ENCODE measurements around the gene BRSK2. TPM values are rescaled to one million over a fixed set of nuclear protein-coding genes. Genes with fewer than 3 reads are reported as not detected.
A peak's percentile ranks its signal among the peaks of the same experiment; 100 is the strongest.

BRSK2 gene
- total and polyA plus RNA-seq, 4 donors, result 14.1 to 106 (median 56.8) TPM

DNA sequence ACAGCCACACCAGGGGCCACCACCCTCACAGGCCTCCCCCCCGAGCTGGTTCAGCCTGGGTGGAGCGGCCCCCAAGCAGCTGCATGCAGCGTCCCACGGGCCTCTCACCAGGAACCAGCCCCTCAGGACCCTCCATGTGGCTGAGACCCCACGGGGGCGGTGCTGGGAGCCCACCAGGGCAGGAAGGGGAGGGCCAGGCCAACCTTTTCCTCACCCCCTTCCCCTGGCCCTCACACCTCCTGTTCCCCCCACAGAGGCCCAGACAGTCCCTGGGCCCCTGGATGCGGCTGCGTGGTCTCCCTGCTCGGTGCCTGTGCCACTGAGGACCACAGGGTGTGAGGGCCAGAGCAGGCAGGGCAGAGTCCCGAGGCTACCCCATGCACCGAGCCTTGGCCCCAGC is 50.3 kb downstream of the BRSK2 start:
- H3K9me3 ChIP-seq (ENCODE audit: control insufficient read depth, insufficient read depth, low read length), result no peaks in the 10 kb centered on the region
- no peaks in the 10 kb centered on the region for H3K27me3 ChIP-seq (ENCODE audit: control insufficient read depth, insufficient read depth, low read length)
- WGBS (ENCODE audit: insufficient coverage), result 100% methylated on average over 11 of the region's 11 CpGs
- no peak for DNase-seq (ENCODE audit: low read depth in 4 of 6, low spot score in 6 of 6)
- peaks cover 34% of the 10 kb centered on the region for H3K4me1 ChIP-seq (ENCODE audit: control insufficient read depth, insufficient read depth, low read length)
- no peak overlapping the region for H3K27ac ChIP-seq (ENCODE audit: low read depth, low read length)
- peaks cover 85% of the 10 kb centered on the region for H3K36me3 ChIP-seq (ENCODE audit: control insufficient read depth, insufficient read depth, low read length)
- no peak overlapping the region for H3K4me3 ChIP-seq (ENCODE audit: low read depth, low read length)

DNA sequence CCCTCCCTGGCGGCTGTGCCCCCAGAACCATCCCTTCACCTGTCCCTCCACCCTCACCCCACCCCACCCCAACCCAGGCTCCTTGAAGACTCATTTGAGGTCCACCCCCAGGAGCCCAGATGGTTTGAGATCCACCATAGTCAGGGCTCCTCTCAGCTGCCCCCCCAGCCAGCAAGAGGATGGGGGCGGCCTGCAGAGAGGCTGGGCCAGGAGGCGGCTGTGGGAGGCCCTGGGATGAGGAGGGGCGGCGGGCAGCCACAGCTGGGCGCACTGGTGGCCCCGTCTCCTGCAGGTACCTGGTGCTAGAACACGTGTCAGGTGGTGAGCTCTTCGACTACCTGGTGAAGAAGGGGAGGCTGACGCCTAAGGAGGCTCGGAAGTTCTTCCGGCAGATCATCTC is 50.8 kb downstream of the BRSK2 start:
- peaks cover 33% of the 10 kb centered on the region for H3K4me1 ChIP-seq (ENCODE audit: control insufficient read depth, insufficient read depth, low read length)
- 97% methylated on average over 7 of the region's 12 CpGs for WGBS (ENCODE audit: insufficient coverage)
- no peak overlapping the region for H3K4me3 ChIP-seq (ENCODE audit: low read depth, low read length)
- no peaks in the 10 kb centered on the region for H3K9me3 ChIP-seq (ENCODE audit: control insufficient read depth, insufficient read depth, low read length)
- no peak overlapping the region for H3K27ac ChIP-seq (ENCODE audit: low read depth, low read length)
- H3K36me3 ChIP-seq (ENCODE audit: control insufficient read depth, insufficient read depth, low read length), result peaks cover 89% of the 10 kb centered on the region
- H3K27me3 ChIP-seq (ENCODE audit: control insufficient read depth, insufficient read depth, low read length), result no peaks in the 10 kb centered on the region
- DNase-seq (ENCODE audit: low read depth in 4 of 6, low spot score in 6 of 6), result no peak

- peak in 5 of 6 donors; percentile 18 to 83 (median 48) for DNase-seq (ENCODE audit: low read depth in 4 of 6, low spot score in 6 of 6)
- Histone ChIP-seq H3K27me3 (ENCODE audit: control insufficient read depth, insufficient read depth, low read length) (no peaks in the 10 kb centered on the region), H3K9me3 (ENCODE audit: control insufficient read depth, insufficient read depth, low read length) (no peaks in the 10 kb centered on the region), H3K27ac (ENCODE audit: low read depth, low read length) (no peak overlapping the region), H3K4me1 (ENCODE audit: control insufficient read depth, insufficient read depth, low read length) (peaks cover 19% of the 10 kb centered on the region), H3K36me3 (ENCODE audit: control insufficient read depth, insufficient read depth, low read length) (peaks cover 92% of the 10 kb centered on the region), H3K4me3 (ENCODE audit: low read depth, low read length) (no peak overlapping the region)
- 23% methylated on average over 4 of the region's 9 CpGs for WGBS (ENCODE audit: insufficient coverage)
These were observed 52.4 kb downstream of the BRSK2 start for GRCh38 chr11:1442163-1442562.

- no peaks in the 10 kb centered on the region for H3K27me3 ChIP-seq (ENCODE audit: control insufficient read depth, insufficient read depth, low read length)
- no peak overlapping the region for H3K27ac ChIP-seq (ENCODE audit: low read depth, low read length)
- H3K36me3 ChIP-seq (ENCODE audit: control insufficient read depth, insufficient read depth, low read length), result peaks cover 92% of the 10 kb centered on the region
- WGBS (ENCODE audit: insufficient coverage), result 96% methylated on average over 22 of the region's 28 CpGs
- H3K9me3 ChIP-seq (ENCODE audit: control insufficient read depth, insufficient read depth, low read length), result no peaks in the 10 kb centered on the region
- DNase-seq (ENCODE audit: low read depth in 4 of 6, low spot score in 6 of 6), result no peak
- H3K4me1 ChIP-seq (ENCODE audit: control insufficient read depth, insufficient read depth, low read length), result peaks cover 12% of the 10 kb centered on the region
- no peak overlapping the region for H3K4me3 ChIP-seq (ENCODE audit: low read depth, low read length)
These were observed 53.2 kb downstream of the BRSK2 start for GRCh38 chr11:1442807-1443366.

DNA sequence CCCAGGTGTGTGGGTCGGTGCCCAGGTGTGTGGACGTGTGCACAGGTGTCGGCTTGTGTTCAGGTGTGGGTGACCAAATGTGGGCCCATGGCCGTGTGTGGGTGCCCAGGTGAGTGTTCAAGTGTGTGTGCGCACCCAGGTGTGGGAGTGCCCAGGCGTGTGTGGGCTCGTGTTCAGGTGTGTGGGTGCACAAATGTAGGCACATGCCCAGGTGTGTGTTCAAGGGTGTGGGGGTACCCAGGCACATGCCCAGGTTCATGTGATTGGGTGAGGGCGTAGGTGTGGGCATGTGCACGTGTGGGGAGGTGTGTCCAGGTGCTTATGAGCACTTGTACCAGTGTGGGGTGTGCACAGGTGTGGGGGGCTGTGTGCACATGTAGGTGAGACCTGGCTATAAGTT is 54.0 kb downstream of the BRSK2 start:
- no peak overlapping the region for H3K27ac ChIP-seq (ENCODE audit: low read depth, low read length)
- H3K36me3 ChIP-seq (ENCODE audit: control insufficient read depth, insufficient read depth, low read length), result peaks cover 92% of the 10 kb centered on the region
- peaks cover 11% of the 10 kb centered on the region for H3K4me1 ChIP-seq (ENCODE audit: control insufficient read depth, insufficient read depth, low read length)
- H3K9me3 ChIP-seq (ENCODE audit: control insufficient read depth, insufficient read depth, low read length), result no peaks in the 10 kb centered on the region
- DNase-seq (ENCODE audit: low read depth in 4 of 6, low spot score in 6 of 6), result no peak
- no peaks in the 10 kb centered on the region for H3K27me3 ChIP-seq (ENCODE audit: control insufficient read depth, insufficient read depth, low read length)
- 94% methylated on average over 9 of the region's 9 CpGs for WGBS (ENCODE audit: insufficient coverage)
- no peak overlapping the region for H3K4me3 ChIP-seq (ENCODE audit: low read depth, low read length)

DNA sequence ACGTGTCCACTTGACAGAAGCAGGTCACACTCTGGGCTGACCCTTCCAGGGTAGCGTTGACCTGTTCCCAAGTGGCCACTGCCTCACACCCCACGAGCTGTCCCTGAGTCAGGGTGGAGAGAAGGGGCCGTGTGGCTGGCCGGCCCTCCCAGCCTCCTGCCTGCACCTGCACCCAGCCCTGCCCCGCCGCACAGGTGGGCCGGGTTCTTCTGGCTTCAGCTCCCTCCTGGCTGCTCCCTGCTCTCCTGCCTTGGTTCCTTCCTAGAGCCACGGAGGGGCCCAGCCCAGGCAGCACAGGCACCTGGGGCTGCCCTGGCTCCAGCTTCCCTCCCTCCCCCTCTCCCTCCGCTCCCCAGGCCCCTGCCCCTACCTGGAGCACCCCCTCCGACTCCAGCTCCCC is 54.6 kb downstream of the BRSK2 start:
- no peak for DNase-seq (ENCODE audit: low read depth in 4 of 6, low spot score in 6 of 6)
- H3K4me3 ChIP-seq (ENCODE audit: low read depth, low read length), result no peak overlapping the region
- H3K9me3 ChIP-seq (ENCODE audit: control insufficient read depth, insufficient read depth, low read length), result no peaks in the 10 kb centered on the region
- peaks cover 92% of the 10 kb centered on the region for H3K36me3 ChIP-seq (ENCODE audit: control insufficient read depth, insufficient read depth, low read length)
- 87% methylated on average over 9 of the region's 11 CpGs for WGBS (ENCODE audit: insufficient coverage)
- no peak overlapping the region for H3K27ac ChIP-seq (ENCODE audit: low read depth, low read length)
- no peaks in the 10 kb centered on the region for H3K27me3 ChIP-seq (ENCODE audit: control insufficient read depth, insufficient read depth, low read length)
- H3K4me1 ChIP-seq (ENCODE audit: control insufficient read depth, insufficient read depth, low read length), result peaks cover 11% of the 10 kb centered on the region

GRCh38 chr11:1444823-1445422 is 55.2 kb downstream of the BRSK2 start:
- H3K27ac ChIP-seq (ENCODE audit: low read depth, low read length), result no peak overlapping the region
- H3K9me3 ChIP-seq (ENCODE audit: control insufficient read depth, insufficient read depth, low read length), result no peaks in the 10 kb centered on the region
- WGBS (ENCODE audit: insufficient coverage), result 96% methylated on average over 26 of the region's 32 CpGs
- no peak overlapping the region for H3K4me3 ChIP-seq (ENCODE audit: low read depth, low read length)
- no peak for DNase-seq (ENCODE audit: low read depth in 4 of 6, low spot score in 6 of 6)
- H3K27me3 ChIP-seq (ENCODE audit: control insufficient read depth, insufficient read depth, low read length), result no peaks in the 10 kb centered on the region
- H3K4me1 ChIP-seq (ENCODE audit: control insufficient read depth, insufficient read depth, low read length), result peaks cover 11% of the 10 kb centered on the region
- peaks cover 92% of the 10 kb centered on the region for H3K36me3 ChIP-seq (ENCODE audit: control insufficient read depth, insufficient read depth, low read length)

DNA sequence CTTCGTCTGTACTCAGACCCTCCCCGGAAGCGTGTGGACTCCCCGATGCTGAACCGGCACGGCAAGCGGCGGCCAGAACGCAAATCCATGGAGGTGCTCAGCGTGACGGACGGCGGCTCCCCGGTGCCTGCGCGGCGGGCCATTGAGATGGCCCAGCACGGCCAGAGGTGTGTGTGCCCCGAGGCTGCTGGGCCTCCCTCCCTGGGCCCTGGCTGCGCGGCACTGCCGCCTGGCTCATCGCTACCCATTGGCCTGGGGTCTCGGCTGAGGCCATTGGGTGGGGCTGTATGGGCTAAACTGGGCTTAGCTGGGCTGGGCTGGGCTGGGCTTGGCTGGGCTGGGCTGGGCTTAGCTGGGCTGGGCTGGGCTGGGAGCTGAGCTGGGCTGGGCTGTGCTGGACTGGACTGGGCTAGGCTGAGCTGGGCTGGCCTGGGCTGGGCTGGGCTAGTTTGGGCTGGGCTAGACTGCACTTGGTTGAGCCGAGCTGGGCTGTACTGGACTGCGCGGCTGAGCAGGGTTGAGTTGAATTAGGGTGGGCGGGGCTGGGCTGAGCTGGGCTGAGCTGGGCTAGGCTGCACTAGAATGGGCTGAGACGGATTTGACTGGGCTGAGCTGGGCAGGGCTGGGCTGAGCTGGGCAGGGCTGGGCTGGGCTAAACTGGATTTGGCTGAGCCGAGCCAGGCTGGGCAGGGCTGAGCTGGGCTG is 56.2 kb downstream of the BRSK2 start:
- 89% methylated on average over 29 of the region's 30 CpGs for WGBS (ENCODE audit: insufficient coverage)
- H3K27ac ChIP-seq (ENCODE audit: low read depth, low read length), result no peak overlapping the region
- H3K36me3 ChIP-seq (ENCODE audit: control insufficient read depth, insufficient read depth, low read length), result peaks cover 92% of the 10 kb centered on the region
- no peaks in the 10 kb centered on the region for H3K9me3 ChIP-seq (ENCODE audit: control insufficient read depth, insufficient read depth, low read length)
- H3K4me1 ChIP-seq (ENCODE audit: control insufficient read depth, insufficient read depth, low read length), result peaks cover 11% of the 10 kb centered on the region
- H3K27me3 ChIP-seq (ENCODE audit: control insufficient read depth, insufficient read depth, low read length), result no peaks in the 10 kb centered on the region
- no peak overlapping the region for H3K4me3 ChIP-seq (ENCODE audit: low read depth, low read length)
- no peak for DNase-seq (ENCODE audit: low read depth in 4 of 6, low spot score in 6 of 6)

- 84% methylated on average over 8 of the region's 9 CpGs for WGBS (ENCODE audit: insufficient coverage)
- Histone ChIP-seq H3K27me3 (ENCODE audit: control insufficient read depth, insufficient read depth, low read length) (no peaks in the 10 kb centered on the region), H3K27ac (ENCODE audit: low read depth, low read length) (no peak overlapping the region), H3K4me3 (ENCODE audit: low read depth, low read length) (no peak overlapping the region), H3K4me1 (ENCODE audit: control insufficient read depth, insufficient read depth, low read length) (peaks cover 11% of the 10 kb centered on the region), H3K36me3 (ENCODE audit: control insufficient read depth, insufficient read depth, low read length) (peaks cover 98% of the 10 kb centered on the region), H3K9me3 (ENCODE audit: control insufficient read depth, insufficient read depth, low read length) (no peaks in the 10 kb centered on the region)
- DNase-seq (ENCODE audit: low read depth in 4 of 6, low spot score in 6 of 6), result no peak
These were observed 56.9 kb downstream of the BRSK2 start for GRCh38 chr11:1446623-1447022.
